ENCODE results near the gene KMT2E.

- TF ChIP-seq EZH2 (IDR thresholded peaks at IDR 0.05; ENCODE audit: borderline replicate concordance, low read length) (no peak), CTCF (IDR thresholded peaks at IDR 0.05; ENCODE audit: low read length) (no peak)
Observed at GRCh38 chr7:105127179-105127578, 113.2 kb downstream of the KMT2E start.
